HG02840 (cell line): Measurements from ENCODE around the gene TNS3.

Experiments used
- ATAC-seq: cut with Tn5 transposase; IDR thresholded peaks from one replicate; pipeline ENCODE4 v1.9.1; 2021; ENCODE audit warnings: mild to moderate bottlenecking, moderate library complexity, moderate number of reproducible peaks; ENCODE audit not compliant: unreplicated experiment, low FRiP score

Gene TNS3

DNA sequence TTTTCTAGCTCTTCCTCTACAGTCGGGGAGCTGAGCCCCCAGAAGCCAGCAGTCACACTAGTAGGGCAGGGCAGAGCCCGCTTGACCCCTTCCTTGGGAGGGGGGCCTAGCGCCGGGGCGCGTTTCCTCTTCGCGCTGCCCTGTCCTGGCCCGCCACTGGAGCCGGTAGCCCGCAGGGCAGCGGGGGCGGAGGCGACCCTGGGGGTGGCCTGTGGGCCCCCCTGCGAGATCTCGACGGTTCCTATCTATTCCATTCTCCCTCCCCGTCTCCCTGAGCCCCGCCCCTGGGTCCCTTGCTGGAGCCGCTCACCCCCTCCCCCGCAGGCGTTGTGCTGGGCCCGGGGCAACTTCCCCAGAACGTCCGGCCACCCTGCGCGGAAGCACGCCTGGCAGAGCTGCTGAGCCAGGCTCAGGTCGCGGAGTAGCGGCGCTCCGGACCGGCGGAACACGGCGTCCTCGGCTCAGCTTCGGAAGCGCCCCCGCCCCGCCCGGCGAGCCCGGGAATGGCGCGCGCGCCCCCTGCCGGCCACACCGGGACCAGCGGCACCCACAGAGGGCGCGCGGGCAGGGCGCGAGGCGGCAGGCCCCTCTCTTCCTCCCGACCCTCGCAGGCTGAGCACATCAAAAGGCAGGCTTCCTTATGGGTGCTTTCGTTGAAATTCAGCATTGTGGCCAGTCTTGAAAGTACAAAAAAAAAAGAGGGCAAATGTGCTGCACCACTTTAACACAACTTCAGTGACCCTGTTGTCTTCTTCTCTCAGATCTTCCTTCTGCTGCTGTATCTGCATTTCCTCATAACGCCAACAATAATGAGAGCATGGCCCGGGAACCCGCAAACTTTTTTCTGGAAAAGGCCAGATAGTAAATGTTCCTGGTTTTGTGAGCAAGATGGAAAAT is 327.6 kb downstream of the TNS3 start:
- ATAC-seq = peak; percentile 84

DNA sequence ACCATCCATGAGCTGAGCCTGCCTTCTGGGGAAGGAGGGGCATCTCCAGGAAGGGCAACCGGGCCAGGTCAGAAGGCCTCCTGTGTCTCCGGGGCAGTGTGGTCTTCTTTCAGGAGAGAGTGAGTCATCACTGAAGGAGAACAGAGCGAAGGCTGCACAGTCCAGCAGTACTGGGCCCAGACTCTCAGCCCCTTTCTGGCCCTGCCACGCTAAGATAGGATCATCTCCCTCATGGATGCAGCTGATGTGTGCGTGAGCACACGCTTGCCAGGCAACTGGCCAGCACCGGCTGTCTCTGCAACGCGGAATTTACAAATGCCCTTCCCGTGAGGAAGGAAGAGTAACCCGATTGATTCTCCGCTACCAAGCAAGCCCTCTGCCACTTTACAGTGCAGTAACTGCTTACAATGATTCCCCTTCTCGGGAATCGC is 328.2 kb downstream of the TNS3 start:
- peak; percentile 18 for ATAC-seq

DNA sequence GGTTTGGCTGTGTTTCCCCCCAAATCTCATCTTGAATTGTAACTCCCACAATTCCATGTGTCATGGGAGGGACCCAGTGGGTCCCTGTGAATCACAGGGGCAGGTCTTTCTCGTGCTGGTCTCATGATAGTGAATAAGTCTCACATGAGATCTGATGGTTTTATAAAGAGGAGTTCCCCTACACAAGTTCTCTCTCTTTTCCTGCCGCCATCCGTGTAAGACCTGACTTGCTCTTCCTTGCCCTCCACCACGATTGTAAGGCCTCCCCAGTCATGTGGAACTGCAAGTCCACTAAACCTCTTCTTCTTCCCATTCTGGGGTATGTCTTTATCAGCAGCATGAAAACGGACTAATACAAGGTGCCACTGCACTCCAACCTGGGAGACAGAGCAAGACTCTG is 329.2 kb downstream of the TNS3 start:
- no peak for ATAC-seq

DNA sequence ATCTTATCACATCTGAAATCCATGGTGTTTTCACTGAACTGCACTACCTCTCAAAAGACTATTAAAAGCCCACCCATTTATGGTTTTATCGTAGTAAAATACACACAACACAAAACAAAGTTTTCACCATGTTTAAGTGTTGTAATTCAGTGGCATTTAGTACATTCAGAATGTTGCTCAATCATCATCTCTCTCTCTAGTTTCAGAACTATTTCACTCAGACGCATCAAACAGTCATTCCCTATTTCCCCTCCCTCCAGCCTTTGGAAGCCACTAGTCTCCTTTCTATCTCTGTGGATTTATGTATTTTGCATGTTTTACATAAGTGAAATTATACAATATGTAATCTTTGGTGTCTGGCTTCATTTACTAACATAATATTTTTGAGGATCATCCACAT is 332.6 kb downstream of the TNS3 start:
- no peak for ATAC-seq

DNA sequence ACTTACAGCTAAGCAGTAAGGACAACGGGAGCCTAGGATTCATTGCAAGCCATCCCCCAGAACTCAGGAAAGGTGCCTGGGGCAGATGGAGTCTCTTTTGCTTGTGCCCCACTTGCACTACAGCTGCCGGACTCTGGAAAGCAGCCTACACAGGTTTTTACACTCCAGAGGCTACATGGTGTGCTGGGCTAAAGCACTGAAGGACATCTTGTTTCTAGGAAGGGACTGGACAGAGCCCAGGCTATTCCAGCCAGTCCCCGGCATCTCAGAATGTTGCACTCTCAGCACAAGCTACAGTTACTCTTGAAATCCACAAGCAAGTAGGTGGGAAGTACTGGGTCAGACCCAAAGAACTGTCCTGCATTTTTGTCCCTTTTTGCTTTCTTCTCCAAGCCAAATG is 333.1 kb downstream of the TNS3 start:
- ATAC-seq = no peak

DNA sequence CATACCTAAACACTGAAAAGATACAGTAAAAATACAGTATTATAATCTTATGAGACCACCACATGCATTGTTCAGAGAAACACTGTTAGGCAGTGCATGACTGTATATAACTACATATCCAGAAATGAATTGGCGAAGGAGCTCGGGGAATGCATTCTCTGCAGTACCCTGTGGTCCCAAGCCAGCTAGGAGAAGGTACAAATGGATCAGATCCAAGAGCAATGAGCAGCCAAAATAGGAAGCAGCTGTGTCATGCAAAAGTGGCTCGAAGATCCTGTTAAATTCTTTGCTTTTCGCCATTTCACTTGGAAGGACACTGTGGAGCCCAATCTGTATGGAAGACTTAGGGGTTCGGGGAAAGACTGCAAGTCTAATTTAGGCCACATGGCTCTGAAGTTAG is 334.8 kb downstream of the TNS3 start:
- ATAC-seq = no peak

DNA sequence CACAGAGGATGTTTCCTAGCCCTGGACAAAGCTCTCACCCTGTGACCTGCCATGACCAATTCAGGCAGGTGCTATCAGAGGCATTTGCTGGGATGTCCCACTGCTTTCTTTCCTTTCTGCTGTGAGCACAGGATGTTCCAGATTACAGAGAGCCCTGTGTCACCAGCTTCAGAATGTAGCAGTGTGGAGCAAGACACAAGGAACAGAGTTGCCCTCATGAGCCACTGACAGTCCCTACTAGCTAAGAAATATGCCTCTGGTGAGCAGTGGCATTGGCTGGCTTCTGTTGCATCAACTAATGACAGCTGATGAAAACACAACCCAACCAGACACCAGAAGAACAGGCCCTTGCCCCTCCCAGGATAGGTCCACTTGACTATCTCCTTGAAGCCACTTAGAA is 337.2 kb downstream of the TNS3 start:
- ATAC-seq = no peak

DNA sequence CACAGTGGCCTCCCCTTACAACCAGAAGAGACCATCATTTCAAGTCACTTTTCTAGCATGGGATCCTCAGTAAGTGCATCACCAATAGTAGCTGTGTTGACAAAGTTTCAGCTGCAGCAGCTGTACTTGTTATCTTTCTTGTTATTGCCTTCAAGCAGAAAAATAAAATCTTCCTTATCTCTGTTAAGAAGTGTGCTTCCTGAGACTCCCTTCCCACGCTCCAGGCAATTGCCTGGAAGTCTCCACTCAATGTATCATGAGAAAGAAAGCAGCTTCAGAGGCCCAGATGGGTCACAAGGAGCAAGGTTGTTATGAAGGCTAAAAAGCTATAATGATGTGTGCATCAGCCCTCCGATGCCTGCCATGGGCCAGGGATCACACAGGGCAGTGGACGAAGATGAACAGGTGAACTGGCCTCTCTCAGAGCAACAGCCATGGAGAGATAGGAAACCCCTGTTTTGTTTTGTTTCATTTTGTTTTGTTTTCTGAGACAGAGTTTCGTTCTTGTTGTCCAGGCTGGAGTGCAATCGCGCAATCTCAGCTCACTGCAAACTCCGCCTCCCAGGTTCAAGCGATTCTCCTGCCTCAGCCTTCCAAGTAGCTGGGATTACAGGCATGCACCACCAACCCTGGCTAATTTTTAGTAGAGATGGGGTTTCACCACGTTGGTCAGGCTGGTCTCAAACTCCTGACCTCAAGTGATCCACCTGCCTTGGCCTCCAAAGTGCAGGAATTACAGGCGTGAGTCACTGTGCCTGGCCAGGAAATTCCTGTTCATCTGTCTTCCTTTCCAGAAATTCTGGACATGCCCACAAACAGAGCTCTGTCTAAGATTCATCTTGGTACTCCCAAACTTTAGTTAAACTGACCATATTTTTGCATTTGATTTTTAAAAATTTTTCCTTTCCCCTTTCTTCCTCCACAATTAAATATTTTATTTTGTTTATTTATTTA is 340.5 kb downstream of the TNS3 start:
- ATAC-seq = no peak

DNA sequence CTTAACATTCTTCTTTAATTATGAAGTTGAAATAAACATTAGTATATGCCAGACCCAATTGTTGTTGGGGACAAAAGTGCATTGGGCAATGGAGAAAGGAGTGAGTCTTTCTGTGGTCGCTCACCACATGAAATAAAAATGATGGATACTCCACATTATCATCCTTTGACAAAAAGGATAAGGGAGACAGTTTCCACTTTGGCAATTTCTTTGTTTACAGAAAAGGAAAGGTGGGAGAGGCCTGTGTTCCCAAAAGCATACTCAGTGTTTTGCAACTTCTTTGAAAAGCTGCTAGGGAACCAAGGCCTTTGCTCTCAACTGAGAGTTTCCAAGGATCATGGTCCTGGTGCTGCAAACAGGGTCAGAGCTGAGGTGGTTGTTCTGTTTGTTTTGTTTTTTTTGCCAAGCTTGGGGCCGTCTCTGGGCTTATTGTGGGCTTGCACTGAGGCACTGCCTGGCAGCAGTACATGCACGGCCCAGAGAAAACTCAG is 341.9 kb downstream of the TNS3 start:
- ATAC-seq = no peak

DNA sequence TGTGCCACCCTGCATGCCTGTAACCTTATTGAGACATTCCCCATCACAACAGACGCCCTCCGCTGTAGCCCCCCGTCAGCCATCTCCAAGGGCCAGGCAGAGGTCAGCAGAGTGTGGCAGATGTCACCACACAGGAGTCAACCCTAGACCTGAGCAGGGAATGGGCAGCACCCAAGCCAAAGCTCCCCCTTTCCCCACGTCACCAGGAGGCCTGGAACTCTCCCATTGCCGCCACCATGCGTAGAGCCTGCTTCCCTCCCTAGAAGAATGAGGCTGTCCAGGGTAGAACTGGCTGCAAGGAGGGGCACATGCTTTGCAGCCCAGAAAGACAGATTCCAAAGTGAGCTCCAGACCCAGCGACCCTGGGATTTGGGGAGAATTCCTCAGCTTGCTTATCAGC is 342.9 kb downstream of the TNS3 start:
- ATAC-seq = no peak

DNA sequence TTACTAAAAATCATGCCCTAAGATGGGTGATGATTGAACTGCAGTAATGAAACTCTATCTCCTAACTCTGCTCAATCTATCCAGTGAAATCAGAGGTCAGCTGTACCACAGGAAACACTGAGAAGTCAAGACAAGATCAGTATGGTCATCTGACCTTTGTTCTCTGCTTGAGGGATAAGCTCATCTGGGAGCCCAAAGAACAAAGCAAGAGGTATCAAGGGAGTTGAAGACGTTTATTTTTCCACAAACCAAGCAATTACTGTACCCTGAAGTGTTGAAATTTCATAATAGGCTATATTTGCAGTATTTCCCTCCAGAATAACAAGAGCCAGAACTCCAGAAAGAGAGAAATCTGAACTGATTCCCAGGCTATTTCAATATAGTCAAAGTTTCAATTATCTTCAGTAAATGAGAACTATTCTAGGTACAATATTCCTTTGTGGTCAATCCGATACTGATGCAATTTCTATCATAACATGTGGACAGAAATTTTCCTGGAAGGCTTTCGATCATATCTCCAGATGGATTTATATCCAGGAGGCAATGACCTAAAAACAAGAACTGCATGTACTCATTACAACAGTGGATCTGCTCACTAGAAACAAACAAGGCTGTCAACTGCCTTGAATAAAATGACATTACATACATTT is 345.3 kb downstream of the TNS3 start:
- ATAC-seq = no peak

DNA sequence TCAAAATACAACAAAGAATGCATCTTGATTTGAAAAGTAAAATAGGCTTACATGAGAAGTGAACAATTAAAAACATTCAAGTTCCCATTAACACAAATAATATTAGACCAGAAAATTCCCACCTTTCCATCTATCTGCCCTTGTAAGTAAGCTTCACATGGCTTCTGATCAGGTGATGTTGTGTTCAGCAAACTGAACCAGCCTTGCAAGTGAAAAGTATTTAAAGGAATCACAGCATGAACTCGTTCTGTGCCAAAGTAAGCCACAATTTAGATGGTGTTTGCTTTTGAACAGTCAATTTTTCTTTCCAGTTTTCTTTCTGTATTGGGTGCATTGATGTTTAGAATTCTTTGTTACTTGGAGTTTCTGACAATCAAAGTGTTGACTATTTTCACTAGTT is 347.9 kb downstream of the TNS3 start:
- no peak for ATAC-seq

DNA sequence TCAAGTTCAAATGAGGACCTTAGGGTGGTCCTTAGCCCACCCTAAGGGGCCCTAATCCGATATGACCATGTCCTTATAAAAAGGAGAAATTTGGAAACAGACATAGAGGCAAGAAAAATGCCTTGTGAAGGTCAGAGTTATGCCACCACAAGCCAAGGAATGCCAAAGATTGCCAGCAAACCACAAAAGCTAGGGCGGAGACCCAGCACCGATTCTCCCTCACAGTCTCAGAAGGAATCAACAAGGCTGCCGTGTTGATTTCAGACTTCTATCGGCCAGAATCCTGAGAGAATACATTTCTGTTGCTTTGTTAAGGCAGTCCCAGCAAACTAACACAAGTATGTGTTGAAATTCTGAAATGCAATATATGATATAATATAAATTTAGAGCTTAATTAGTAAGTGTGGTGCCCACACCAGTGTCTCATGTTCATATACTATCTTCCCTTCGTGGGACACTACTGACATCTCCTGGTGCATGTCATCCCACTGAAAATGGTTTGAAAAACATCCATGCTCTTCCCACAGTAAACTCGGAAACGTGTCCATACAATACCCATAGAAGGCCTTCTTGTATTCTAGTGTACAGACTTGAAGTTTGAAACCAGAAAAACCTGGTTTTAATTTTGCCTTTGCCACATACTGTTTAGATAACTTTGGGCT is 349.0 kb downstream of the TNS3 start:
- ATAC-seq = no peak

DNA sequence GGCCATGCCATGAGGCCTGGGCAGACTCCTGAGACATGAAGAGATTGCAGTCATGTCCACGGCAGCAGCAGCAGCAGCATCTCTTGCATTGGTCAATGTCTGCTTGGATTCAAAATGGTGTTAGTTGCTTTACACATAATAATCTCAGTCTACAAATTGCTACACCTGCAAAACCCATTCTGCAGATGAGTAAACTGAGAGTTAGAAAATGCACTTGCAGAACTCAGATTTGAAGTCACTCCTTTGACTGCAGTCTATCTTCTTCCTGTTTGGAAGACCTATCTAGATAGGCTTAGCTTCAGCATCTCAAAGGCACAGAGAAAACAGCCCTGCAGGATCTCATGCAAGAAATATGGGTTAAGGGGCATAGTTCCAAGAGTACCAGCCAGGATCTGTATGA is 350.3 kb downstream of the TNS3 start:
- ATAC-seq = no peak

DNA sequence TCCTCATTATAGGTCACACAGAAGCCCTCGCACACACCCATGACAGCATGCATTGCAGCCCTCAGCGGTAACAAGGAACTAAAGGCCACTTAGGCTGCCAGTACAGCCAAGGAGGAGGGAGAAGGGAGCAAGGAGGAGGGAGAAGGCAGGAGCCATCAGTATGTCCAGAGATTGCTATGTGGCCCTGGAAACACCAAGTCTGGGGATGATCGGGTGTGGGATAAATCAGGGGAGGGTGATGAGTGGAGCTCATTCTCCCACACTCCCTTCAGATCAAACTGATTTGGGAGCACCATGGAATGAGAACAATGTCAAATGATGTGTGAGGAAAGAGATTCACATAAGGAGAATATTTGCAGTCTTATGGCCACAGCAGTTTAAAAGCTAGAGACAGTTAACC is 350.9 kb downstream of the TNS3 start:
- ATAC-seq = no peak

DNA sequence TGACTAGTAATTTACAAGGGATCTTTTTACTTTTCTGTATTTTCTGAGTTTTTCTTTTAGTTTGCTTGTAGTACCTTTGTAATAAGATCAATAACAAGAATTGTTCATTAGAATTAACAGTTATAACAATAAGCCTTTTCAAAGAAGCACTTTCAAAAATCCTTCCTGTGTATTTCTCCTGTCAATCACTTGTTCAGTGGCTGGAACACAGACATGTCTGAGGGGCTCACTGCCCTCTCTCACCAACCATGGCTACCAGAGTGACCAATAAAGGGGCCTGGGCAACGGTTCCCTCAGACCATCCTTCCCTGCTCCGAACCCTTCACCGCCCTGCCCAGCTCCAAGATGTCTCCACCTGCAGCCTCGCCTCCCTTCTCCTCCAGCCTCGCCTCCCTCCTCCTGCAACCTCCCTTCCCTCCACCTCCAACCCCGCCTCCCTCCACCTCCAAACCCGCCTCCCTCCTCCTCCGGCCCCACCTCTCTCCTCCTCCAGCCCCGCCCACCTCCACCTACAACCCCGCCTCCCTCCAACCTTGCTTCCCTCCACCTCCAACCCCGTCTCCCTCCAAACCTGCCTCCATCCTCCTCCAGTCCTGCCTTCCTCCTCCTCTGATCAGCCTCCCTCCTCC is 353.4 kb downstream of the TNS3 start:
- ATAC-seq = no peak

DNA sequence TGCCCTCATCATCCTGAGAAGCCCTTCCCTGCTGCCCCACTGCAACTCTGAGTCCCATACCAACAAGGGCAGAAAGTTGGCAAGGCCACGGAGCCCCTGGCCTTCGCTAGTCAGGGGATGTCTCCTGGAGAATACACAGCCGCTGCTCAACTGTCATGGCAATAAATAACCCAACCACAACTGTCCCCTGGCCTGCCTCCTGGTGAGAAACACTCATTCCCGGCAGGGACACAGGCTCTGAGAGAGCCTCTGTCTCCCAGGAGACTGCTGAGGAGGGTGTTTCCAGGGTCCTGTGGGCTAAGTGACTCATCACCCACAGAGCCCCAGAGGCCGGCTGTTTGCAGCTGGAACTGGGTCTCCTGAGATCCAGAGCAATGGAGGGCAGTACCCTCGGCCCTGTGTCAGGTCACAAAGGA is 354.1 kb downstream of the TNS3 start:
- peak; percentile 79 for ATAC-seq

DNA sequence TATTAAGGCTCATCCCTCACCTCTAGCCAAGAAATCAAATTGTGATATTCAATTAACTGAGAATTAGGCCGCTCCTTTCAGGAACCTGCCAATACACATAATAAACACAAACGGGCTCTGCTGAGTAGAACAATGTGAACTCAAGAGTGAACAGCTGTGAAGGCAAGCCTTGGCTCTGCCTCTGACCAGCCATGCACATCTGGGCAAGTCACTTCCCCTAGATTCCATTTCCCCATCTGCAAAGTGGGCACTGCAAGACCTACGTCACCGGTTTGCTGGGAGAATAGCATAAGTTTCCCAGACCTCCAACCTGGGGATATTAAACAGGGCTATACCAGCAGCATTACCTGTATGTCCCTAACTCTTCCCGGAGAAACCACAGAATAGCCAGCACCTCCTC is 355.2 kb downstream of the TNS3 start:
- ATAC-seq = no peak

DNA sequence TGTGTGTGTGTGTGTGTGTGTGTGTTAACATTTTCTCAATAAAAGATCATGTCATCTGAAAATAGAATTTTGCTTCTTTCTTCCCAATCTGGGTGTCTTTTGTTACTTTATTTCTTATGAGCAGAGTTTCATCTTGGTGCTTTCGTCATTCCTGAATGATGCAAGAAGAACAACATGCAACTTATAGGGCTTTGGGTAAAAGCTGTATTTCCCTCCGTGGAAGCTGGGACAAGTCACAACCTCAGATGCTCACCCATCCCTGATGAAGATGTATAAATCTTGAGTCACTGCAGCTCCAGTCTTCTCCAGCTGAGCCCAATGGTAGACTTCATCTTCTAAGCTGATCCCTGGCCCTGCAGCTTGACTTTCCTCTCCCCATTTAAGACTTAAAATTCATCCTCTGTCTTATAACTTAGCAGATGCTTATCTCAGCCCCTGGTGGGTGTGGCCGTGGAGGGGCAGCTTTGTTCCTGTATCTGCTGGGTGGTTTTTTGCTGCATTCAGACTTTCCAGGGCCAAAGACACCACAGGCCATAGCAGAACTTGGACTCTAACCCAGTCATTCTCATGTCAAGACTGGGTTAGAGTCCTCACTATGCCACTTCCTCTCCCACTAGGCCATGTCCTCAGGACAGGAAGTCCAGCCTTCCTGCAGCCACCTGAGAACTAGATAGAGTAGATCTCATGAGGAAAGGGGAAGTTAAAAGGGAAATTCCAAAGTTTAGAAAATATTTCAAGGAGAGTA is 356.4 kb downstream of the TNS3 start:
- ATAC-seq = no peak
